HEK293T (cell line): Measurements from ENCODE around the gene ARVCF.
A peak's percentile ranks its signal among the peaks of the same experiment; 100 is the strongest.

Experiments used
- CTCF ChIA-PET: fragments of 350-600 bp; formaldehyde crosslinking; extraction: SDS; loops from one replicate; lab custom pipeline; 2021; ENCODE audit warnings: antibody characterized with exemption, inconsistent platforms; lab: Yijun Ruan, JAX
- POLR2A ChIA-PET: fragments of 350-600 bp; formaldehyde crosslinking; extraction: SDS; loops from one replicate; lab custom pipeline; 2020; ENCODE audit warnings: antibody characterized with exemption, inconsistent platforms; lab: Yijun Ruan, JAX
- DNase-seq: peaks from one replicate; pipeline ENCODE4 v3.0.0; 2012; ENCODE audit warnings: mixed read lengths; ENCODE audit errors: extremely low spot score
- ARNT ChIP-seq: fragments of 450-650 bp; IDR thresholded peaks from 2 replicates; pipeline ENCODE4 v1.6.1; 2017; ENCODE audit warnings: mild to moderate bottlenecking
- BHLHE40 ChIP-seq: fragments of 450-650 bp; IDR thresholded peaks from 2 replicates; pipeline ENCODE4 v1.6.1; 2016; ENCODE audit warnings: mild to moderate bottlenecking, moderate library complexity, borderline replicate concordance
- CTBP1 ChIP-seq: fragments of 450-650 bp; IDR thresholded peaks from 2 replicates; pipeline ENCODE4 v1.6.1; 2016; ENCODE audit warnings: borderline replicate concordance
- ELF4 ChIP-seq: fragments of 450-650 bp; IDR thresholded peaks from 2 replicates; pipeline ENCODE4 v1.6.1; 2017; ENCODE audit warnings: antibody characterized with exemption
- FOXA1 ChIP-seq: fragments of 450-650 bp; IDR thresholded peaks from 2 replicates; pipeline ENCODE4 v1.6.1; 2016; ENCODE audit warnings: mild to moderate bottlenecking
- FOXK2 ChIP-seq: fragments of 450-650 bp; IDR thresholded peaks from 2 replicates; pipeline ENCODE4 v1.6.1; 2016; ENCODE audit warnings: mild to moderate bottlenecking
- FOXM1 ChIP-seq: fragments of 450-650 bp; IDR thresholded peaks from 2 replicates; pipeline ENCODE4 v1.6.1; 2017; ENCODE audit warnings: mild to moderate bottlenecking, borderline replicate concordance
- HDGF ChIP-seq: fragments of 450-650 bp; IDR thresholded peaks from 2 replicates; pipeline ENCODE4 v1.6.1; 2017; ENCODE audit warnings: antibody characterized with exemption, borderline replicate concordance
- L3MBTL2 ChIP-seq: fragments of 450-650 bp; conservative IDR thresholded peaks from 2 replicates; pipeline ENCODE4 v1.6.1; 2016; ENCODE audit warnings: mild to moderate bottlenecking
- LEF1 ChIP-seq: fragments of 450-650 bp; IDR thresholded peaks from 2 replicates; pipeline ENCODE4 v1.6.1; 2017; ENCODE audit warnings: mild to moderate bottlenecking, borderline replicate concordance
- NFRKB ChIP-seq: fragments of 450-650 bp; IDR thresholded peaks from 2 replicates; pipeline ENCODE4 v1.6.1; 2016; ENCODE audit warnings: mild to moderate bottlenecking, moderate library complexity
- PKNOX1 ChIP-seq: fragments of 450-650 bp; IDR thresholded peaks from 2 replicates; pipeline ENCODE4 v1.6.1; 2016
- SP1 ChIP-seq: fragments of 450-650 bp; IDR thresholded peaks from 2 replicates; pipeline ENCODE4 v1.6.1; 2017
- SUZ12 ChIP-seq: fragments of 450-650 bp; IDR thresholded peaks from 2 replicates; pipeline ENCODE4 v1.6.1; 2016; ENCODE audit warnings: mild to moderate bottlenecking
- TARDBP ChIP-seq: fragments of 450-650 bp; IDR thresholded peaks from 2 replicates; pipeline ENCODE4 v1.6.1; 2016
- ZNF384 ChIP-seq: fragments of 450-650 bp; IDR thresholded peaks from 2 replicates; pipeline ENCODE4 v1.6.1; 2016

Gene ARVCF

DNA sequence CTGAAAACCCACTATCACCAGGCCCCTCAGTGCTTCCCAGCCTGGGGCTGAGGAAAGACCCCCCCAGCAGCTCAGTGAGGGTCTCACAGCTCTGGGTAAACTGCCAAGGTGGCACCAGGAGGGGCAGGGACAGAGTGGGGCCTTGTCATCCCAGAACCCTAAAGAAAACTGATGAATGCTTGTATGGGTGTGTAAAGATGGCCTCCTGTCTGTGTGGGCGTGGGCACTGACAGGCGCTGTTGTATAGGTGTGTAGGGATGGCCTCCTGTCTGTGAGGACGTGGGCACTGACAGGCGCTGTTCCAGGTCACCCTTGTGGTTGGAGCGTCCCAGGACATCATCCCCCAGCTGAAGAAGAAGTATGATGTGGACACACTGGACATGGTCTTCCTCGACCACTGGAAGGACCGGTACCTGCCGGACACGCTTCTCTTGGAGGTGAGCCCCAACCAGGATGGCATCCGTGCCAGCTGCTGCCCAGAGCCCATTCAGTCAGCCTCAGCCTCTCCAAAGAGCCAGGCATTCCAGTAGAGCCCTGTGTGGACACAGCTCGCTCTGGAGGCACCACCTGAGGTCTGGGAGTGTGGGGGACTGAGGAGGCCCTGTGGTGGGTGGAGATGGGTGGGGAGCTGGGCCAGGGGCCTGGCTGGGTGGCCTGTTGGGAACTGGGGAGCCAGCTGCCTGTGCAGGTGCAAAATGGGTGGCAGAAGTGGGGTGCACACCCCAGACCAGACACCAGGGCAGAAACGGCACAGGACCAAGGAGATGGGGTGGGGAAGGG, 52.6 kb downstream of the ARVCF start:
- DNase-seq, result no peak
- ChIA-PET CTCF (no interaction called here), POLR2A (no interaction called here)
- TF ChIP-seq HDGF, result no peak

- CTCF ChIA-PET, result interaction anchor here (0.9 to 1.1 kb wide), 2 partner anchors 10 to 50 kb away, joined by 3 read pairs; no protein-coding TSS in a partner anchor
- no peak for TF ChIP-seq FOXA1
- TF ChIP-seq PKNOX1, result no peak
- TF ChIP-seq ARNT, result no peak
- no peak for TF ChIP-seq NFRKB
- TF ChIP-seq HDGF, result no peak
- TF ChIP-seq SP1, result no peak
- no peak for TF ChIP-seq ZNF384
- DNase-seq, result no peak
- POLR2A ChIA-PET, result no interaction called here
Observed at GRCh38 chr22:19962909-19963806, 53.5 kb downstream of the ARVCF start.

DNA sequence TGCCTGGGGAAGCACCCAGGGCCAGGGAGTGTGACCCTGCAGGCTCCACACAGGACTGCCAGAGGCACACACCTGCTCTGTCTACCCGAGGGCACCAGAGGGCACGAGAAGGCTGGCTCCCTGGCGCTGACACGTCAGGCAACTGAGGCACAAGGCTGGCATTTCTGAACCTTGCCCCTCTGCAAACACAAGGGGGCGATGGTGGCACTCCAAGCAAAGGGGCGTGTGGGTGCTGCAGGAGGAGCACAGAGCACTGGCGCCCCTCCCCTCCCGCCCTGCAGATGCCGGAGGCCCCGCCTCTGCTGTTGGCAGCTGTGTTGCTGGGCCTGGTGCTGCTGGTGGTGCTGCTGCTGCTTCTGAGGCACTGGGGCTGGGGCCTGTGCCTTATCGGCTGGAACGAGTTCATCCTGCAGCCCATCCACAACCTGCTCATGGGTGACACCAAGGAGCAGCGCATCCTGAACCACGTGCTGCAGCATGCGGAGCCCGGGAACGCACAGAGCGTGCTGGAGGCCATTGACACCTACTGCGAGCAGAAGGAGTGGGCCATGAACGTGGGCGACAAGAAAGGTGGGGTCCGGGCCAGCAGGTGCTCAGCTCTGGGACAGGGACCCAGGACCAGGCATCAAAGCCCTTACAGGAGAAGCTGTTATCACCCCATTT, 54.2 kb downstream of the ARVCF start:
- peak; percentile 89 for DNase-seq
- POLR2A ChIA-PET, result no interaction called here
- CTCF ChIA-PET, result interaction anchor here (0.9 to 1.1 kb wide), 2 partner anchors 9 to 51 kb away, joined by 3 read pairs; no protein-coding TSS in a partner anchor
- TF ChIP-seq SUZ12 (no peak), ZNF384 (no peak), CTBP1 (no peak), HDGF (no peak; the same call in 1 of the 2 replicates), PKNOX1 (no peak), FOXA1 (no peak), TARDBP (no peak), NFRKB (no peak), ARNT (no peak), ELF4 (no peak)

GRCh38 chr22:19961868-19962245, 54.8 kb downstream of the ARVCF start:
- CTCF ChIA-PET, result no interaction called here
- POLR2A ChIA-PET, result no interaction called here
- DNase-seq, result no peak
- TF ChIP-seq FOXK2 (no peak), BHLHE40 (no peak), SUZ12 (no peak), SP1 (no peak), NFRKB (no peak), FOXA1 (no peak), ZNF384 (no peak), CTBP1 (no peak), L3MBTL2 (no peak)

- no peak for TF ChIP-seq FOXM1
- no peak for TF ChIP-seq TARDBP
- no peak for TF ChIP-seq HDGF
- no peak for TF ChIP-seq ZNF384
- TF ChIP-seq CTBP1, result no peak
- TF ChIP-seq ELF4, result no peak
- TF ChIP-seq BHLHE40, result no peak
- TF ChIP-seq SP1, result no peak
- TF ChIP-seq FOXK2, result no peak
- no peak for TF ChIP-seq LEF1
- no peak for TF ChIP-seq NFRKB
- no peak for TF ChIP-seq SUZ12
- no peak for TF ChIP-seq PKNOX1
- TF ChIP-seq FOXA1, result no peak
- no peak for TF ChIP-seq L3MBTL2
- TF ChIP-seq ARNT, result no peak
- ChIA-PET CTCF (no interaction called here), POLR2A (no interaction called here)
- no peak for DNase-seq
Observed at GRCh38 chr22:19961201-19961580, 55.4 kb downstream of the ARVCF start.
